Neural progenitor cell (in vitro differentiated cells): ENCODE measurements around the gene SLC26A6. TPM values are rescaled to one million over a fixed set of nuclear protein-coding genes. Genes with fewer than 3 reads are reported as not detected.

Experiments
- DNase-seq: peaks from one replicate; pipeline ENCODE4 v3.0.0-alpha.2; 2016; ENCODE audit warnings: low spot score
- H2AFZ ChIP-seq: fragments of 200-600 bp; sonication (generic); replicated peaks from 2 replicates; pipeline ENCODE4 v1.6.1; 2016; ENCODE audit warnings: antibody characterized with exemption
- H3F3A ChIP-seq: fragments of 200-600 bp; sonication (generic); 2 replicates; pipeline ENCODE4 v1.6.1; 2016; ENCODE audit warnings: antibody characterized with exemption, low read depth
- H3K27ac ChIP-seq: fragments of 200-600 bp; sonication (generic); 2 replicates; pipeline ENCODE4 v1.5.1; 2016; ENCODE audit warnings: mild to moderate bottlenecking
- H3K27me3 ChIP-seq: fragments of 200-600 bp; sonication (generic); 2 replicates; pipeline ENCODE4 v1.6.1; 2016; ENCODE audit warnings: mild to moderate bottlenecking, moderate library complexity
- H3K36me3 ChIP-seq: fragments of 200-600 bp; sonication (generic); 2 replicates; pipeline ENCODE4 v1.5.1; 2016
- H3K4me1 ChIP-seq: fragments of 200-600 bp; sonication (generic); 2 replicates; pipeline ENCODE4 v1.6.1; 2016; ENCODE audit warnings: mixed run types
- H3K4me2 ChIP-seq: fragments of 200-600 bp; sonication (generic); 2 replicates; pipeline ENCODE4 v1.6.1; 2016
- H3K4me3 ChIP-seq: fragments of 200-600 bp; sonication (generic); 2 replicates; pipeline ENCODE4 v1.5.1; 2016
- H3K79me2 ChIP-seq: fragments of 200-600 bp; sonication (generic); 2 replicates; pipeline ENCODE4 v1.6.1; 2016; ENCODE audit warnings: low read depth
- H3K9ac ChIP-seq: fragments of 200-600 bp; sonication (generic); 2 replicates; pipeline ENCODE4 v1.6.1; 2016
- H3K9me3 ChIP-seq: fragments of 200-600 bp; sonication (generic); 2 replicates; pipeline ENCODE4 v1.5.1; 2016; ENCODE audit warnings: low read depth
- H4K20me1 ChIP-seq: fragments of 200-600 bp; sonication (generic); 2 replicates; pipeline ENCODE4 v1.6.1; 2016; ENCODE audit warnings: low read depth
- H3K27ac Mint-ChIP-seq: 3 replicates; pipeline ENCODE4 v1.8.0; 2021; ENCODE audit warnings: mixed read lengths
- H3K27me3 Mint-ChIP-seq: 2 replicates; pipeline ENCODE4 v1.8.0; 2022; ENCODE audit warnings: low read depth, mild to moderate bottlenecking, inconsistent platforms, moderate library complexity, mixed read lengths; ENCODE audit not compliant: insufficient read depth
- H3K36me3 Mint-ChIP-seq: 3 replicates; pipeline ENCODE4 v1.8.0; 2021; ENCODE audit warnings: mixed read lengths
- H3K4me1 Mint-ChIP-seq: 3 replicates; pipeline ENCODE4 v1.8.0; 2021; ENCODE audit warnings: mixed read lengths
- H3K4me3 Mint-ChIP-seq: 3 replicates; pipeline ENCODE4 v1.8.0; 2021; ENCODE audit warnings: mild to moderate bottlenecking, moderate library complexity, mixed read lengths
- H3K9me3 Mint-ChIP-seq: 3 replicates; pipeline ENCODE4 v1.8.0; 2020; ENCODE audit warnings: mixed read lengths
- EZH2 ChIP-seq: fragments of 200-600 bp; sonication (generic); IDR thresholded peaks from 2 replicates; pipeline ENCODE4 v1.6.1; 2017; ENCODE audit warnings: antibody characterized with exemption, mild to moderate bottlenecking, moderate library complexity
- EZH2phosphoT487 ChIP-seq: fragments of 200-600 bp; sonication (generic); IDR thresholded peaks from 2 replicates; pipeline ENCODE4 v1.6.1; 2017; ENCODE audit warnings: antibody characterized with exemption
- total RNA-seq: library from RNA; depleted of rRNA; stranded (reverse); fragments of >200 nt; gene quantifications from 2 replicates; pipeline ENCODE4 v1.2.3, GENCODE V29; 2015; ENCODE audit warnings: low replicate concordance
- TF ChIP-seq, protein P1 (sequence below): fragments of 200-600 bp; sonication (generic); IDR thresholded peaks from 2 replicates; pipeline ENCODE4 v1.5.1; 2017; ENCODE audit warnings: antibody characterized with exemption, mild to moderate bottlenecking

Gene SLC26A6
- total RNA-seq, 1 donor from 2014 or later: 42.5 TPM

GRCh38 chr3:48641396-48641795, 6.1 kb upstream of the SLC26A6 start:
- no peaks in the 10 kb centered on the region for H3K9me3 Mint-ChIP-seq

DNA sequence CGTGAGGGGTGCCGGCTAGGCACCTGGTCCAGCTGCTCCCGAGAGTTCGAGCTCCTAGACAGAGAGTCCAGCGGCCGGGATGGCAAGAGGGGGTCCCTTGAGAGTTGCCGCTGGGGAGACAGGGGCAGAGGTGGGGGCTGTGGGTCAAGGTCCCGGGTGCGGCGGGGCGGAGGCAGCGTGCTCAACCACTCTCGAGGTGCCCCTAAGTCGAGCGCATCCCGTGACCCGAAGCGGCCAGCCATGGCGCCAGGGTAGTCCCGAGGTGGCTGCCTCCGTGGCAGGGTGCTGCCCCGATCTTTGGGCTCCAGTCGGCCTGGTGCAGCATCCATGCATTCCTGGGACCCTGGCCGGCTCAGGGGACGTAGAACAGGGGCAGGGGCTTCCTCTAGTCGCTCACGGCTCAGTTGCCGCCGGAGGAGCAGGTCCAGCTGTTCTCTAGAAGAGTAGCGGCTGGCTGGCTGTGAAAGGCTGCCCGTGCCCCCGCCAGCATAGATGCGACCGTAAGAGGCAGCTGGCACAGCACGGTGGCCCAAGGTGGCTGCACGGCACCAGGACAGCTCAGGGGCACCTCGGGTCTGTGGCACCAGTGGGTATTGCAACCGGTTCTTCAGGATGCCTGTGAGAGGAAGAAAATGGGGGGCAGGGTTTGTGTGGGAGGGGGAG, 4.8 kb upstream of the SLC26A6 start:
- no peaks in the 10 kb centered on the region for H3K9me3 Mint-ChIP-seq
- H2AFZ ChIP-seq: no peak overlapping the region
- DNase-seq: no peak
- no peak overlapping the region for H3K4me3 Mint-ChIP-seq
- H3F3A ChIP-seq: peaks cover 14% of the 10 kb centered on the region
- H3K27ac Mint-ChIP-seq: no peak overlapping the region
- H3K9me3 ChIP-seq: no peaks in the 10 kb centered on the region
- peaks cover 13% of the 10 kb centered on the region for H3K4me1 Mint-ChIP-seq
- no peak overlapping the region for H3K9ac ChIP-seq
- peaks cover 9% of the 10 kb centered on the region for H3K27me3 Mint-ChIP-seq
- H3K4me3 ChIP-seq: no peak overlapping the region
- no peak overlapping the region for H3K4me2 ChIP-seq
- no peaks in the 10 kb centered on the region for H3K79me2 ChIP-seq
- peaks cover 7% of the 10 kb centered on the region for H3K36me3 Mint-ChIP-seq
- H4K20me1 ChIP-seq: no peaks in the 10 kb centered on the region
- H3K27me3 ChIP-seq: no peaks in the 10 kb centered on the region
- H3K4me1 ChIP-seq: peaks cover 11% of the 10 kb centered on the region
- no peak overlapping the region for H3K27ac ChIP-seq
- TF ChIP-seq EZH2phosphoT487 (no peak), EZH2 (no peak)
- TF ChIP-seq, protein P1, sequence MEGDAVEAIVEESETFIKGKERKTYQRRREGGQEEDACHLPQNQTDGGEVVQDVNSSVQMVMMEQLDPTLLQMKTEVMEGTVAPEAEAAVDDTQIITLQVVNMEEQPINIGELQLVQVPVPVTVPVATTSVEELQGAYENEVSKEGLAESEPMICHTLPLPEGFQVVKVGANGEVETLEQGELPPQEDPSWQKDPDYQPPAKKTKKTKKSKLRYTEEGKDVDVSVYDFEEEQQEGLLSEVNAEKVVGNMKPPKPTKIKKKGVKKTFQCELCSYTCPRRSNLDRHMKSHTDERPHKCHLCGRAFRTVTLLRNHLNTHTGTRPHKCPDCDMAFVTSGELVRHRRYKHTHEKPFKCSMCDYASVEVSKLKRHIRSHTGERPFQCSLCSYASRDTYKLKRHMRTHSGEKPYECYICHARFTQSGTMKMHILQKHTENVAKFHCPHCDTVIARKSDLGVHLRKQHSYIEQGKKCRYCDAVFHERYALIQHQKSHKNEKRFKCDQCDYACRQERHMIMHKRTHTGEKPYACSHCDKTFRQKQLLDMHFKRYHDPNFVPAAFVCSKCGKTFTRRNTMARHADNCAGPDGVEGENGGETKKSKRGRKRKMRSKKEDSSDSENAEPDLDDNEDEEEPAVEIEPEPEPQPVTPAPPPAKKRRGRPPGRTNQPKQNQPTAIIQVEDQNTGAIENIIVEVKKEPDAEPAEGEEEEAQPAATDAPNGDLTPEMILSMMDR: no peak
- H3K36me3 ChIP-seq: no peaks in the 10 kb centered on the region

More at GRCh38 chr3:48641396-48641795, 6.1 kb upstream of the SLC26A6 start:
- H3K4me2 ChIP-seq: no peak overlapping the region
- no peak for DNase-seq
- no peaks in the 10 kb centered on the region for H3K79me2 ChIP-seq
- no peak overlapping the region for H3K9ac ChIP-seq
- no peak overlapping the region for H3K4me3 Mint-ChIP-seq
- H3K9me3 ChIP-seq: no peaks in the 10 kb centered on the region
- H3K27ac ChIP-seq: no peak overlapping the region
- H3K27me3 ChIP-seq: no peaks in the 10 kb centered on the region
- peaks cover 6% of the 10 kb centered on the region for H3K4me1 ChIP-seq
- no peaks in the 10 kb centered on the region for H4K20me1 ChIP-seq
- H3K27me3 Mint-ChIP-seq: peaks cover 7% of the 10 kb centered on the region
- H2AFZ ChIP-seq: no peak overlapping the region
- H3K27ac Mint-ChIP-seq: no peak overlapping the region
- H3F3A ChIP-seq: peaks cover 3% of the 10 kb centered on the region
- peaks cover 7% of the 10 kb centered on the region for H3K36me3 Mint-ChIP-seq
- no peak overlapping the region for H3K4me3 ChIP-seq
- no peaks in the 10 kb centered on the region for H3K36me3 ChIP-seq
- peaks cover 9% of the 10 kb centered on the region for H3K4me1 Mint-ChIP-seq
- TF ChIP-seq EZH2phosphoT487: no peak
- TF ChIP-seq, protein P1: no peak
- TF ChIP-seq EZH2: no peak

GRCh38 chr3:48637305-48637704, 2.0 kb upstream of the SLC26A6 start:
- H3K36me3 ChIP-seq: no peaks in the 10 kb centered on the region
- no peak overlapping the region for H2AFZ ChIP-seq
- peak overlapping the region; percentile 90 for H3K4me3 Mint-ChIP-seq
- H3K9me3 Mint-ChIP-seq: no peaks in the 10 kb centered on the region
- no peak overlapping the region for H3K4me2 ChIP-seq
- TF ChIP-seq, protein P1: no peak
- no peak for TF ChIP-seq EZH2phosphoT487
- TF ChIP-seq EZH2: no peak
- peaks cover 18% of the 10 kb centered on the region for H3K4me1 ChIP-seq
- H3K9me3 ChIP-seq: no peaks in the 10 kb centered on the region
- H3K27me3 ChIP-seq: no peaks in the 10 kb centered on the region
- no peak for DNase-seq
- no peak overlapping the region for H3K9ac ChIP-seq
- H3F3A ChIP-seq: peaks cover 21% of the 10 kb centered on the region
- H3K79me2 ChIP-seq: peaks cover 14% of the 10 kb centered on the region
- H3K27ac Mint-ChIP-seq: no peak overlapping the region
- no peak overlapping the region for H3K4me3 ChIP-seq
- H3K27ac ChIP-seq: no peak overlapping the region
- peaks cover 20% of the 10 kb centered on the region for H3K4me1 Mint-ChIP-seq
- H3K27me3 Mint-ChIP-seq: peaks cover 7% of the 10 kb centered on the region
- peaks cover 22% of the 10 kb centered on the region for H4K20me1 ChIP-seq
- H3K36me3 Mint-ChIP-seq: peaks cover 7% of the 10 kb centered on the region
